Liver (tissue), 3 donors: ENCODE measurements around the gene SLC26A4.

ENCODE experiments used
- EGR1 ChIP-seq, 2 donors: IDR thresholded peaks; 2 replicates each; pipeline ENCODE4 v1.6.1; 2016 to 2018; ENCODE audit warnings: antibody characterized with exemption in 2 of 2, low read depth in 2 of 2
- GABPA ChIP-seq, 2 donors: IDR thresholded peaks in 1 of 2; conservative IDR thresholded peaks in 1 of 2; 2 replicates each; pipeline ENCODE4 v1.6.1; 2016; ENCODE audit warnings: antibody characterized with exemption in 2 of 2, mild to moderate bottlenecking in 1 of 2, moderate library complexity in 1 of 2
- JUND ChIP-seq, 2 donors: IDR thresholded peaks; 2 replicates each; pipeline ENCODE4 v1.6.1; 2016; ENCODE audit warnings: antibody characterized with exemption in 2 of 2
- RAD21 ChIP-seq, 2 donors: IDR thresholded peaks; 2 replicates each; pipeline ENCODE4 v1.6.1; 2016; ENCODE audit warnings: antibody characterized with exemption in 2 of 2, mild to moderate bottlenecking in 2 of 2
- TAF1 ChIP-seq: conservative IDR thresholded peaks from 2 replicates; pipeline ENCODE4 v1.6.1; 2016; ENCODE audit warnings: antibody characterized with exemption, mild to moderate bottlenecking
- TF ChIP-seq, protein P1 (sequence below): fragments of 150-350 bp; IDR thresholded peaks from 2 replicates; pipeline ENCODE4 v1.5.1; 2017; ENCODE audit warnings: improper control_type of control experiment, low read depth, low read length; ENCODE audit not compliant: missing input control
- TF ChIP-seq, protein P2 (sequence below): IDR thresholded peaks from 2 replicates; pipeline ENCODE4 v1.6.1; 2016; ENCODE audit warnings: antibody characterized with exemption
- TF ChIP-seq, protein P3 (sequence below): IDR thresholded peaks from 2 replicates; pipeline ENCODE4 v1.6.1; 2016; ENCODE audit warnings: antibody characterized with exemption, mild to moderate bottlenecking
- donor health status: healthy.
- donor health status: healthy.

GRCh38 chr7:107692501-107692900 lies 31.9 kb downstream of the SLC26A4 start:
- TF ChIP-seq EGR1 (IDR thresholded peaks at IDR 0.05; ENCODE audit: low read depth in 2 of 2) (no peak), RAD21 (IDR thresholded peaks at IDR 0.05) (no peak), JUND (IDR thresholded peaks at IDR 0.05) (no peak), TAF1 (no peak), GABPA (IDR thresholded peaks at IDR 0.05 in 1 of 2, conservative IDR thresholded peaks at IDR 0.05 in 1 of 2) (no peak)
- TF ChIP-seq, protein P1, sequence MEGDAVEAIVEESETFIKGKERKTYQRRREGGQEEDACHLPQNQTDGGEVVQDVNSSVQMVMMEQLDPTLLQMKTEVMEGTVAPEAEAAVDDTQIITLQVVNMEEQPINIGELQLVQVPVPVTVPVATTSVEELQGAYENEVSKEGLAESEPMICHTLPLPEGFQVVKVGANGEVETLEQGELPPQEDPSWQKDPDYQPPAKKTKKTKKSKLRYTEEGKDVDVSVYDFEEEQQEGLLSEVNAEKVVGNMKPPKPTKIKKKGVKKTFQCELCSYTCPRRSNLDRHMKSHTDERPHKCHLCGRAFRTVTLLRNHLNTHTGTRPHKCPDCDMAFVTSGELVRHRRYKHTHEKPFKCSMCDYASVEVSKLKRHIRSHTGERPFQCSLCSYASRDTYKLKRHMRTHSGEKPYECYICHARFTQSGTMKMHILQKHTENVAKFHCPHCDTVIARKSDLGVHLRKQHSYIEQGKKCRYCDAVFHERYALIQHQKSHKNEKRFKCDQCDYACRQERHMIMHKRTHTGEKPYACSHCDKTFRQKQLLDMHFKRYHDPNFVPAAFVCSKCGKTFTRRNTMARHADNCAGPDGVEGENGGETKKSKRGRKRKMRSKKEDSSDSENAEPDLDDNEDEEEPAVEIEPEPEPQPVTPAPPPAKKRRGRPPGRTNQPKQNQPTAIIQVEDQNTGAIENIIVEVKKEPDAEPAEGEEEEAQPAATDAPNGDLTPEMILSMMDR = no peak
- TF ChIP-seq, protein P2, sequence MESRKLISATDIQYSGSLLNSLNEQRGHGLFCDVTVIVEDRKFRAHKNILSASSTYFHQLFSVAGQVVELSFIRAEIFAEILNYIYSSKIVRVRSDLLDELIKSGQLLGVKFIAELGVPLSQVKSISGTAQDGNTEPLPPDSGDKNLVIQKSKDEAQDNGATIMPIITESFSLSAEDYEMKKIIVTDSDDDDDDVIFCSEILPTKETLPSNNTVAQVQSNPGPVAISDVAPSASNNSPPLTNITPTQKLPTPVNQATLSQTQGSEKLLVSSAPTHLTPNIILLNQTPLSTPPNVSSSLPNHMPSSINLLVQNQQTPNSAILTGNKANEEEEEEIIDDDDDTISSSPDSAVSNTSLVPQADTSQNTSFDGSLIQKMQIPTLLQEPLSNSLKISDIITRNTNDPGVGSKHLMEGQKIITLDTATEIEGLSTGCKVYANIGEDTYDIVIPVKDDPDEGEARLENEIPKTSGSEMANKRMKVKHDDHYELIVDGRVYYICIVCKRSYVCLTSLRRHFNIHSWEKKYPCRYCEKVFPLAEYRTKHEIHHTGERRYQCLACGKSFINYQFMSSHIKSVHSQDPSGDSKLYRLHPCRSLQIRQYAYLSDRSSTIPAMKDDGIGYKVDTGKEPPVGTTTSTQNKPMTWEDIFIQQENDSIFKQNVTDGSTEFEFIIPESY = no peak
- TF ChIP-seq, protein P3, sequence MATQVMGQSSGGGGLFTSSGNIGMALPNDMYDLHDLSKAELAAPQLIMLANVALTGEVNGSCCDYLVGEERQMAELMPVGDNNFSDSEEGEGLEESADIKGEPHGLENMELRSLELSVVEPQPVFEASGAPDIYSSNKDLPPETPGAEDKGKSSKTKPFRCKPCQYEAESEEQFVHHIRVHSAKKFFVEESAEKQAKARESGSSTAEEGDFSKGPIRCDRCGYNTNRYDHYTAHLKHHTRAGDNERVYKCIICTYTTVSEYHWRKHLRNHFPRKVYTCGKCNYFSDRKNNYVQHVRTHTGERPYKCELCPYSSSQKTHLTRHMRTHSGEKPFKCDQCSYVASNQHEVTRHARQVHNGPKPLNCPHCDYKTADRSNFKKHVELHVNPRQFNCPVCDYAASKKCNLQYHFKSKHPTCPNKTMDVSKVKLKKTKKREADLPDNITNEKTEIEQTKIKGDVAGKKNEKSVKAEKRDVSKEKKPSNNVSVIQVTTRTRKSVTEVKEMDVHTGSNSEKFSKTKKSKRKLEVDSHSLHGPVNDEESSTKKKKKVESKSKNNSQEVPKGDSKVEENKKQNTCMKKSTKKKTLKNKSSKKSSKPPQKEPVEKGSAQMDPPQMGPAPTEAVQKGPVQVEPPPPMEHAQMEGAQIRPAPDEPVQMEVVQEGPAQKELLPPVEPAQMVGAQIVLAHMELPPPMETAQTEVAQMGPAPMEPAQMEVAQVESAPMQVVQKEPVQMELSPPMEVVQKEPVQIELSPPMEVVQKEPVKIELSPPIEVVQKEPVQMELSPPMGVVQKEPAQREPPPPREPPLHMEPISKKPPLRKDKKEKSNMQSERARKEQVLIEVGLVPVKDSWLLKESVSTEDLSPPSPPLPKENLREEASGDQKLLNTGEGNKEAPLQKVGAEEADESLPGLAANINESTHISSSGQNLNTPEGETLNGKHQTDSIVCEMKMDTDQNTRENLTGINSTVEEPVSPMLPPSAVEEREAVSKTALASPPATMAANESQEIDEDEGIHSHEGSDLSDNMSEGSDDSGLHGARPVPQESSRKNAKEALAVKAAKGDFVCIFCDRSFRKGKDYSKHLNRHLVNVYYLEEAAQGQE = no peak
